ENCODE data around the gene EVX2.
A peak's percentile ranks its signal among the peaks of the same experiment; 100 is the strongest.

EVX2 gene

DNA sequence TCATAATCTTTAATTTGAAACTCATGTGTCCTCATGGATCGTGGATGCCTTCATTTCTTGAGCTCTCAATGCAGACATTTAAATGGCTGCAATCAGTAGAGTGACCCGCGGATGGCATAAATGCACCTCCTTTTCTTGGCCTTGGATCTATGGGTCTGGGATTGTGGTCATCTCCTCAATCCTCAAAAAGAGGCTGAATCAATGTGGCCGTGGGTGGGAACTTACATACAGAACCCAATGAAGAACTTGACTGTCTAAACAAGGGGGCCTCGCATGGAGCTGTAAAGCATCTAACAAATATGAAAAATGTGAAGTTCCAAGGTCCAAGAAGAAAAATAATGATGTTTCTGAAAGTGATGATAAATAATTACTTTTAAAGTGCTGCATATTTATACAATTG, 11.7 kb upstream of the EVX2 start:
- no peak for DNase-seq

- no peak for DNase-seq
Measured at GRCh38 chr2:176094349-176094748, 10.6 kb upstream of the EVX2 start.

DNA sequence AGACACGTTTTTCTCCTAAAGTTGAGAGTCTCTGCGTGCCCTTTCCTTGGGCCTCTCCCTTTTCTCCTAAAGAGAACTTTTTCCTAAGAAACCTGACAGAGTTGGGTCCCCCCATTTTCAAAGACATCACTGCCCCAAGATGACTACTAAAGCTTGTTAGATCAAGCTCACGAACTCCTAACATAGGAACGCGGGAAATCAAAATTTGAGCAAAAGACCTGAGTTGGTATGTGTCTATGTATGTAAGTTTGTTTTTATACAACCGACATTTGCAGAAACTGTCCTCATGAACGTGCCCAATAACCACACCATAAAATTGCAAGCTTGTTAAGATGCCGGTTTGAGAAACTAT, 10.1 kb upstream of the EVX2 start:
- no peak for DNase-seq

DNA sequence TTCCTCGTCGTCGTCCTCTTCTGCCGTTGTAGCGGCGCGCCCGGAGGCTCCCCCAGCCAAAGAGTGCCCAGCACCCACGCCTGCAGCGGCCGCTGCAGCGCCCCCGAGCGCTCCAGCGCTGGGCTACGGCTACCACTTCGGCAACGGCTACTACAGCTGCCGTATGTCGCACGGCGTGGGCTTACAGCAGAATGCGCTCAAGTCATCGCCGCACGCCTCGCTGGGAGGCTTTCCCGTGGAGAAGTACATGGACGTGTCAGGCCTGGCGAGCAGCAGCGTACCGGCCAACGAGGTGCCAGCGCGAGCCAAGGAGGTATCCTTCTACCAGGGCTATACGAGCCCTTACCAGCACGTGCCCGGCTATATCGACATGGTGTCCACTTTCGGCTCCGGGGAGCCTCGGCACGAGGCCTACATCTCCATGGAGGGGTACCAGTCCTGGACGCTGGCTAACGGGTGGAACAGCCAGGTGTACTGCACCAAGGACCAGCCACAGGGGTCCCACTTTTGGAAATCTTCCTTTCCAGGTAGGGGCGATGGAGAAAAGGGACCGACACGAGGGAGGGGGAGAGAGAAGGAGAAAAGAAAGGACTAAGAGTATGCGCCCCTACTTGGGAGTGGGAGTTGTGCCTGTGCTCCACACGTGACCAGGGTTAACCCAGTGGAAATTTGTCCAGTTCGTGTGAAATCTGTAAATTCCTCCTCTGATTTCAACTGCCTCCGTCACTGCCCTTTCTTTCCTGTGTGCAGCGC, 9.6 kb upstream of the EVX2 start:
- no peak for DNase-seq

DNA sequence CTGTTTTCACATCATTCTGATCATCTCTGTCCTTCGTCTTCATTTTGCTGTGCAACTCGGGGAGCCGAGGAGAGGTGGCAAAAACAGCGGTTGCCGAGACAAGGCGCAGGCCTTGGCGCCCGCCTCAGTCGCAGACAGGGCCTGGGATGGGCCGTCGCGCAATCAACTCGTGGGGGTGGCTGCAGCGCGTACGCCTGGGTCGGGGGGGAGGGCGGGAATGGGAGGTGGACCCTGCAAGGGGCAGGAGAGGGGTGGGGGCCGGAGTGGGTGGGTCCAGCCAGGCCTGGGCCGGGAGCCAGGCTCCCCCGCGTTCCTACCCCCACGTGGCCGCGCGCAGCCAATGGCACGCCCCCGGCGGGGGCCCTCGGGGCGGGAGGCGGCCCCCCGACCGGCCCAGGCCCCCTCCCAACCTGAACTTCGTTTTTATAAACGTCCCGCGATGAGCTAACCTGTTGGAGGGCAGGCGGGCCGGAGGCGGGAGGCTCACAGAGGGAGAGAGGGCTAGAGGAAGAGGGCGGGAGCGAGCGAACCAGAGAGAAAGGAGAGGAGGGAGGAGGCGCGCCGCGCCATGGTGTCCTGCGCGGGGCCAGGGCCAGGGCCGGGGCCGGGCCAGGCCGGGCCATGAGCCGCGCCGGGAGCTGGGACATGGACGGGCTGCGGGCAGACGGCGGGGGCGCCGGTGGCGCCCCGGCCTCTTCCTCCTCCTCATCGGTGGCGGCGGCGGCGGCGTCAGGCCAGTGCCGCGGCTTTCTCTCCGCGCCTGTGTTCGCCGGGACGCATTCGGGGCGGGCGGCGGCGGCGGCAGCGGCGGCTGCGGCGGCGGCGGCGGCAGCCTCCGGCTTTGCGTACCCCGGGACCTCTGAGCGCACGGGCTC, 8.7 kb upstream of the EVX2 start, which contains the start of gene HOXD13:
Gene HOXD13 (plus strand): TSS at position 452 of the 875 bp plus-strand sequence. CDS start 170 bp downstream, at position 622.
- DNase-seq: no peak

GRCh38 chr2:176091329-176092258, 7.8 kb upstream of the EVX2 start:
- DNase-seq: no peak

DNA sequence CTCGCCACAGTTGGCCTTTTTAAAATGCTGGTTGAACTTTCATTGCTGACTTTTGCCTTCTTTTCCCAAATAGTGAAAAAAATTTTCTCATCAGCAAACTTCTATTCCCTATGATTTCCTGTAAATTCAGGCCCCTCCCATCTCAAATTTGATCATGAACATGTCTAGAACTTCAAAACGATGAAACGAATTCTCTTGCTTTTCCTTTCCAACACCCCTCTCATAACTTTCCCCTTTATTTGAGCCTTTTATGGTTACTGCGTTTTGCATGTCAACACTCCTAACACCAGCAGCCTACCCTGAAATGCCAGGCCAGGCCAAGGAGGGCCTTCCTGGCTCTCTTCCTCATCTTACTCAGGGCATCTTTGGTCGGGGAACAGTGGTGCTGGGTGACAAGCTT, 7.1 kb upstream of the EVX2 start:
- DNase-seq: no peak

- no peak for DNase-seq
Measured at GRCh38 chr2:176089843-176090395, 6.2 kb upstream of the EVX2 start.

DNA sequence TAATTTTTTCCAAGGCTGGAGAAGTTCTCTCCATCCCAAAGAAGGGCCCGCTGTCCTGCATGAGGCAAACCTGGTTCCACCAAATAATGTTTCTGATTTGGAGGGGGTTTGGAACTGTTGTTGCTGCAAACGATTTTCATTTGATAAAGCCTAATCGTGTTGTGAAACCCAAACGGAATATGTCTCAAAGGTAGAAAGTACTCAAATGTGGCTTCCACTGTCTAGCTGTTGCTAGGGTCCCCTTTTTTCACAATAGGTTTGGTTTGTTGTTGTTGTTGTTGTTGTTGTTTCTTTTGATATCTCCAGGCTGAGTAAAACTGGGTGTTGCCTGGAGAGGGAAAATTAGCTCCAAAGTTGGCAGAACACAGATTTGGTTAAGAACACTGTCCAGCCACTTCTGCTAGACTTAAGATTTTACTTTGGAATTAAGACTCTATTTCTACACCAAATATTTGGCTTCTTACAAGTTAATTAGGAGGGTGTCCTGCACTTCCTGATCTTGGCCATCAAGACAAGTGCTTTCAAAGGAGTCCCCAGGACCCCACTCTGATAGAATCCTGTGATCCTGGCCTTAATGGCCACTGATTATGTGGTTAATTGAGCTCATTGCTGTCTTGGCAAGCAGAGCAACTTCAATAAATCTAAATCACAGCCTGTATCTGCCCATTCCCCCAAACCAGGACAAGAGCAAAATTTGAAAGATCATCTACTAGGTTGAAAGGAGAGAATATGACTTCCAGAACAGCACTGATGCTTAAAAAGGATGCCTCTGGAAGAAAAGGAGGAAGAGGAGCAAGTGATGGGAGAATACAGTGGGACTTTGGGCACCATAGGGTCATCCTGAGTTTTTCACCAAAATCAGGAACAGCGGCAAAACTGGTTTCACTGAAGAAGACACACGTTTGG, 5.4 kb upstream of the EVX2 start:
- no peak for DNase-seq

DNA sequence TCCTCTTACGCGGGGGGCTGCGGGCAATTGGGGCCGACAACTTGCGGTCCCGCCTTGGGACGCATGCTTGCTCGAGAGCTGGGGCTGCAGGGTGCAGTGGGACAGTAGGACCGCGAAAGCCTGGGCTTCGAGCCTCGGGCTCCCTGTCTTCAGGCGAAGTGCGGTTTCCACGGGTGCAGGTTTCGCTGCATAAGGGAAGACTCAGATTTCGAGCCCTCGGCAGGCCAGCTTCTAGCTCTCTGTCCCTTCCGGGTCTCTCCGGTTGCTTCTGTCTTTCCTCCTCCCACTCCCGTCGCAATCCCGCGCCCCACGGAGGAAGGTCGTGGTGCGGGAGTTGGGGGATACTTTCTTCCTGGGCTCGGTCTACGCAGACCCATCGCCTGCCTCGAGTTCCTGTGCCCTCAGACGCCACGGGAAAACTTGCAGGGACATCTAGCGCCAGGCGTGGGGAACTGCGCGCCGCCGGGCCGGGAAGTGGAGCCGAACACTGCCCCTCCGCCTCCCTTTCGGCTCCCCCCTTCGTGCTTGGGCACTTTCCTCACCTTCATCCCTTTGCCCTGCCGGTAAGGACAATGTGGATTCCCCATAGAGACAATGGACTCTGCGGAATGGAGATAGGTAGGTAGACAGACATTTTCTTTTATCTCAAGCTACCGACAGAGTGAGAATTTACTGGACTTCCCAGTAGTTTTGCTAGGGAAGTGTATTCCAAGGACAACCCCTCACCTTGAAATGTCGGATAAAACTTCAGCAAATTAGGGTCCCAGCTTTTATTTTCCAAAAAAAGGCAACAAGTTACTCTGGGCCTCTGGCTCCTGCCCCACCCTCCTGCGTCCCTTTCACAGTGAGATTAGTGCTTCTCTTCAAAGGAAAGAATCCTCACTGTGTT, 4.5 kb upstream of the EVX2 start:
- peak; percentile 47 for DNase-seq

DNA sequence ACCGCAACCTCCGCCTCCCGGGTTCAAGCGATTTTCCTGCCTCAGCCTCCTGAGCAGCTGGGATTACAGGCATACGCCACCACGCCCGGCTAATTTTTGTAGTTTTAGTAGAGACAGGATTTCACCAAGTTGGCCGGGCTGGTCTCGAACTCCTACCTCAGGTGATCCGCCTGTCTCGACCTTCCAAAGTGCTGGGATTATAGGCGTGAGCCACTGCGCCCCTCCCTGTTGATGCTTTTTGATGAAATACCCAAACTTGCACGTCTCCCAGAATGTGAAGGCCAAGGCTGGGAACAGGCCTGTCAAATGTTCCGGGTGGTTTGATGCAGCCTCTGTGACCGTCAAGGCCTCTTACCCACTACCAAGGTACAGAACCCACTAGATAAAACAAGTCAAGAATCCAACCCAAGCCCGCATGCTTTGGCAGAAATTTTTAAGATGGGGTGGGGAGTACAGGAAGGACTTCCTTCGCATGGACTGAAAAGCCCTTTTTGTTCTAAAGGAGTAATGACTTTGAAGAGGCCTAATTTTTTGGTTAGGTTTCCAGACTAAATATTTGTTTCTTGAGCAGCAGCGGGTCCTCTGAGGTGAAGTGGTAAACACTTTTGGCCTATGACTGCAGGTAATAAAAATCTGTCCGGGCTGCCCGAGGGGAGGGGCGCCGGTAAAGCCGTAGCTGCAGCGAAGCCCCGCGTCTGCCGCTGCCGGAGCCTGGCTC, 3.7 kb upstream of the EVX2 start:
- DNase-seq: no peak

DNA sequence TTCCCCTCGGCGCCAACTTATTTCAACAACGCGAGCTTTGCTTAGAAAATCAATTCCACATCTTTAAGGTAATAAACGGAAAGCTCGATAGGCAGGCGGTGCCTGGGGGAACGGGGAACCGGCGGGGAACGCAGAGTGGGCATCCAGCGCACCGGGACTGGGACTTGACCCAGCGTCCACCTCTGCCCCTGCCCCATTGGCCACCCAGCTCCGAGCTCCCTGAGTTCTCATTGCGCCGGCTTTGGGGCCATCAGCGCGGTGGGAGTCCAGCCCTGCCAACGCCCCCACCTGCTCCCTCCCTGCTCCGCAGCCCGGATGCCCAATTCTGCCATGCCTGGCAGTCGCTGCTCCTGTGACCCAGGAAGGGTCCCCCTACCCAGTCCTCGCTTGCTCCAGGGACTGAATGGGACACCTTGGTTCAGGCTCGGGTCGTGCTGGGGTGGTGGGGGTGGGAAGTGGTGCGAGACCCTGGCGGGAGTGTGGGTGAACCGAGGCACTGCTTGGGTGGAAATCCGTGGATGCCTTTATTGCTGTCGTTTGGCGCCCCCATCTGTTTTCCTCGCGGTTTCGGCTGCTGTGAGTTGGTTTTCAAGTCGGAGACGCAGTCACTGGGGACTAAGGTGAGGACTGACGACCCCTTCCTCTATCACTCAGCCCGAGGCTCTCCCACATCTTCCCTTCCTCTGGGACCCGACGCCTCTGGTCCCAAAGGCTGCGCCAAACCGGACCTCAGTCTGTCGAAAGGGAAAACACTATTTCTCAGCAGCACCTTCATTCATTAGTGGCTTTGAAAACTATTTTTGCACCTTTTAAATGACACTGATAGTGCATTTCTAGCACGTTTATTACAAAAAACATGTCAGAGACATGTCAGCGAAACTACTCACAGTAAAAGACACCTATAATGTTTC, 2.4 kb upstream of the EVX2 start:
- no peak for DNase-seq

GRCh38 chr2:176085120-176085788, 1.5 kb upstream of the EVX2 start:
- DNase-seq: no peak

- DNase-seq: no peak
Measured at GRCh38 chr2:176084611-176085119, 903 bp upstream of the EVX2 start.

GRCh38 chr2:176082824-176083751, 674 bp downstream of the EVX2 start:
- DNase-seq: no peak

DNA sequence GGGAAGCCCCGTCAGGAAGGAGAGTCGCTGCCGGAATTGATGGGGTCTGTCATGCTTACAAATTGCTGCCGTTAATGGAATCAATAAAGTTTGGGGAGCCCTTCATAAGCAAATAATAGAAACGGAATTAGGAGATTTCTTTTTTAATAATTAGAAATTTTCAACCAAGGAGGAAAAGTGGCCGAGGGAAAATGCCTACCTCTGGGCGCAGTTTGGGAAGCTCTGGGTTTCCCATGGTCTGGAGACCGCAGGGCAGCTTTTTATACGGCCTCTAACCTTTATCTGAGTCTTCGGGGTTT, 1.3 kb downstream of the EVX2 start:
- DNase-seq: no peak
